K562 (cell line): Measurements from ENCODE around the gene PTPN1. TPM values are rescaled to one million over a fixed set of nuclear protein-coding genes. Genes with fewer than 3 reads are reported as not detected.
A peak's percentile ranks its signal among the peaks of the same experiment; 100 is the strongest.

ENCODE experiments used
- ATAC-seq: fragments of 200-7000 bp; cut with Tn5 transposase; 3 replicates; pipeline ENCODE4 v1.9.1; 2020; ENCODE audit warnings: moderate library complexity
- BruUV-seq: library from RNA; stranded (reverse); fragments of 400-500 nt; replicated peaks from 2 replicates; lab custom pipeline; 2021; lab: Mats Ljungman, UMichigan
- CTCF ChIA-PET: fragments of 300-600 bp; formaldehyde crosslinking; extraction: SDS; loops from one replicate; lab custom pipeline; 2021; ENCODE audit warnings: low intra/inter-chr PET ratio; lab: Yijun Ruan, JAX
- POLR2A ChIA-PET: fragments of 300-600, 350-650 bp; sonication (Branson Sonifier 250); formaldehyde crosslinking; extraction: SDS; loops from one replicate; lab custom pipeline; 2021; ENCODE audit warnings: antibody characterized with exemption, inconsistent platforms; lab: Yijun Ruan, JAX
- DNase-seq, 4 experiments: peaks; one replicate each; pipeline versions ENCODE4 v3.0.0 to v3.0.0-alpha.2; 2011 to 2018; ENCODE audit warnings: low spot score in 3 of 4, mixed read lengths in 3 of 4; ENCODE audit errors: extremely low read depth in 1 of 4
- FAIRE-seq: peaks from 2 replicates; lab custom pipeline; 2011; peaks lifted over from hg19 to GRCh38; lab: Jason Lieb, UNC
- H2AFZ ChIP-seq: 2 replicates; pipeline ENCODE4 v1.6.0; 2011; ENCODE audit warnings: low read depth, low read length, control low read depth, inconsistent platforms
- H3K27ac ChIP-seq: fragments of 200-600 bp; 3 replicates; pipeline ENCODE4 v1.8.0; 2011; ENCODE audit warnings: low read depth, mild to moderate bottlenecking, control low read depth, inconsistent platforms, low read length, moderate library complexity, mixed read lengths; ENCODE audit errors: extremely low read depth
- H3K27me3 ChIP-seq, 2 experiments: fragments of 300-600 bp in 1 of 2; 2 replicates in 1 of 2; 3 replicates in 1 of 2; pipeline versions ENCODE4 v1.6.0 to v1.8.0; 2011; ENCODE audit warnings: inconsistent platforms in 2 of 2, low read length in 2 of 2, mild to moderate bottlenecking in 1 of 2, mixed read lengths in 1 of 2, moderate library complexity in 1 of 2; ENCODE audit not compliant: control insufficient read depth in 2 of 2, insufficient read depth in 2 of 2
- H3K36me3 ChIP-seq: fragments of 300-600 bp; 3 replicates; pipeline ENCODE4 v1.8.0; 2011; ENCODE audit warnings: mild to moderate bottlenecking, low read length, inconsistent platforms; ENCODE audit not compliant: control insufficient read depth, insufficient read depth
- H3K4me1 ChIP-seq, 2 experiments: fragments of 200-600 bp in 1 of 2; replicated peaks in 1 of 2; 2 replicates in 1 of 2; 3 replicates in 1 of 2; pipeline versions ENCODE4 v1.5.1 to v1.8.0; 2011; ENCODE audit warnings: inconsistent platforms in 2 of 2, low read length in 2 of 2, mild to moderate bottlenecking in 1 of 2, mixed read lengths in 1 of 2, moderate library complexity in 1 of 2; ENCODE audit not compliant: control insufficient read depth in 2 of 2, insufficient read depth in 2 of 2
- H3K4me2 ChIP-seq: 2 replicates; pipeline ENCODE4 v1.6.1; 2011; ENCODE audit warnings: low read length, control low read depth, inconsistent platforms, mixed read lengths; ENCODE audit not compliant: insufficient read depth
- H3K4me3 ChIP-seq: fragments of 200-600 bp; sonication (generic), shearing (Covaris generic); 2 replicates; pipeline ENCODE4 v1.5.1; 2016; ENCODE audit warnings: control low read depth, inconsistent platforms
- H3K79me2 ChIP-seq: fragments of 200-600 bp; 3 replicates; pipeline ENCODE4 v1.8.0; 2011; ENCODE audit warnings: low read length, inconsistent platforms; ENCODE audit not compliant: control insufficient read depth, insufficient read depth
- H3K9ac ChIP-seq, 2 experiments: 2 replicates each; pipeline versions ENCODE4 v1.6.0 to v1.6.1; 2011; ENCODE audit warnings: low read depth in 2 of 2, low read length in 2 of 2, control low read depth in 1 of 2, inconsistent platforms in 1 of 2, mild to moderate bottlenecking in 1 of 2, mixed read lengths in 1 of 2; ENCODE audit not compliant: insufficient read depth in 1 of 2
- H3K9me1 ChIP-seq: one replicate; pipeline ENCODE4 v1.6.0; 2011; ENCODE audit warnings: inconsistent platforms, mild to moderate bottlenecking, low read length, moderate library complexity; ENCODE audit not compliant: control insufficient read depth, insufficient read depth
- H3K9me3 ChIP-seq: replicated peaks from 2 replicates; pipeline ENCODE4 v1.5.1; 2011; ENCODE audit warnings: low read depth, low read length, inconsistent platforms; ENCODE audit not compliant: control insufficient read depth, insufficient read depth
- H4K20me1 ChIP-seq: replicated peaks from 2 replicates; pipeline ENCODE4 v1.6.1; 2011; ENCODE audit warnings: low read length, inconsistent platforms, mixed read lengths; ENCODE audit not compliant: control insufficient read depth, insufficient read depth
- CREB1 ChIP-seq, 2 experiments: sonication (generic) in 1 of 2; formaldehyde crosslinking in 1 of 2; IDR thresholded peaks; 2 replicates each; pipeline versions ENCODE4 v1.6.1 to v1.8.0; 2012 to 2022; ENCODE audit warnings: inconsistent platforms in 1 of 2, mild to moderate bottlenecking in 1 of 2, missing genetic modification reagents in 1 of 2, moderate library complexity in 1 of 2
- DACH1 ChIP-seq: fragments of 450-650 bp; IDR thresholded peaks from 2 replicates; pipeline ENCODE4 v1.6.1; 2018; ENCODE audit not compliant: partially characterized antibody
- MEIS2 ChIP-seq: fragments of 450-650 bp; IDR thresholded peaks from 2 replicates; pipeline ENCODE4 v1.6.1; 2014; ENCODE audit warnings: mild to moderate bottlenecking; ENCODE audit not compliant: partially characterized antibody
- MLX ChIP-seq, 2 experiments: fragments of 450-650 bp in 1 of 2; sonication (generic) in 1 of 2; formaldehyde crosslinking; conservative IDR thresholded peaks; 2 replicates each; pipeline versions ENCODE4 v1.4.0 to v1.8.1; 2020 to 2022; ENCODE audit warnings: mild to moderate bottlenecking in 1 of 2, missing genetic modification reagents in 1 of 2
- SOX6 ChIP-seq: fragments of 450-650 bp; IDR thresholded peaks from 2 replicates; pipeline ENCODE4 v1.6.1; 2014; ENCODE audit warnings: mild to moderate bottlenecking
- TFE3 ChIP-seq: fragments of 450-650 bp; formaldehyde crosslinking; IDR thresholded peaks from 2 replicates; pipeline ENCODE4 v1.4.0; 2020; ENCODE audit warnings: mild to moderate bottlenecking, mixed read lengths
- THRB ChIP-seq: fragments of 450-650 bp; formaldehyde crosslinking; conservative IDR thresholded peaks from 2 replicates; pipeline ENCODE4 v1.4.0; 2022; ENCODE audit warnings: mild to moderate bottlenecking, missing genetic modification characterization
- YBX1 ChIP-seq: fragments of 450-650 bp; IDR thresholded peaks from 2 replicates; pipeline ENCODE4 v1.7.1; 2016; ENCODE audit warnings: mild to moderate bottlenecking
- ZBTB49 ChIP-seq: sonication (generic); formaldehyde crosslinking; IDR thresholded peaks from 2 replicates; pipeline ENCODE4 v1.8.0; 2022; ENCODE audit warnings: missing genetic modification reagents, mild to moderate bottlenecking, borderline replicate concordance
- ZNF175 ChIP-seq: fragments of 200-800 bp; sonication (Bioruptor generic); IDR thresholded peaks from 2 replicates; pipeline ENCODE4 v1.6.1; 2016; ENCODE audit warnings: low read depth, mild to moderate bottlenecking, missing genetic modification characterization, missing compliant biosample characterization
- ZNF280B ChIP-seq: fragments of 250-450 bp; sonication (Bioruptor Pico); IDR thresholded peaks from 2 replicates; pipeline ENCODE4 v1.5.1; 2021; ENCODE audit warnings: mild to moderate bottlenecking
- ZNF436 ChIP-seq: fragments of 250-450, 450-650 bp; sonication (Bioruptor Pico); formaldehyde crosslinking; IDR thresholded peaks from 2 replicates; pipeline ENCODE4 v1.7.0; 2020; ENCODE audit warnings: mild to moderate bottlenecking
- WGBS: fragments of 100-300 bp; shearing (Covaris generic); methylation state at CpG from one replicate; pipeline ENCODE4 v1.1.6; 2016; ENCODE audit warnings: low coverage, mixed read lengths; ENCODE audit not compliant: insufficient coverage; ENCODE audit errors: missing lambda C conversion rate; 5-methylcytosine and 5-hydroxymethylcytosine counted together
- in situ Hi-C: fragments of 300-500 bp; cut with MboI; formaldehyde crosslinking; loops from 4 replicates; pipeline ENCODE4 v1.15.0; 2018; ENCODE audit warnings: inconsistent platforms, mixed read lengths
- intact Hi-C: fragments of 100-400 bp; cut with micrococcal nuclease; formaldehyde crosslinking; loops from 2 replicates; pipeline ENCODE4 v1.14.2; 2022
- polyA plus RNA-seq, 8 experiments: library from polyadenylated mRNA; depleted of rRNA in 4 of 8; stranded (reverse) in 5 of 8; unstranded in 3 of 8; fragments of >200 nt; fragmentation: Nextera tagmentation in 2 of 8; fragmentation: Illumina TruSeq in 1 of 8; extraction: Ambion mirVana in 2 of 8; extraction: Trizol in 1 of 8; gene quantifications; 2 replicates each; pipeline versions ENCODE4 v1.2.1 to v1.2.3, GENCODE V29; 2011 to 2014; ENCODE audit warnings: inconsistent platforms in 1 of 8, missing spikeins in 1 of 8
- total RNA-seq, 7 experiments: library from RNA; depleted of rRNA in 6 of 7; stranded (reverse); fragments of >200 nt in 6 of 7; fragmentation: Illumina TruSeq in 2 of 7; extraction: Trizol in 2 of 7; gene quantifications; 2 replicates each; pipeline versions ENCODE4 v1.2.1 to v1.2.3, GENCODE V29; 2011 to 2021; ENCODE audit warnings: low replicate concordance in 1 of 7
- TF ChIP-seq, protein P1 (sequence below): fragments of 450-650 bp; formaldehyde crosslinking; IDR thresholded peaks from 2 replicates; pipeline ENCODE4 v1.4.0; 2020; ENCODE audit warnings: mild to moderate bottlenecking

The PTPN1 gene
- total and polyA plus RNA-seq, 9 of the 15 experiments (the other 6 are each of a cell fraction or from before 2014, with no cell fraction given), result 11.0 to 85.3 (median 54.0) TPM

GRCh38 chr20:50538276-50538675 lies 28.1 kb downstream of the PTPN1 start:
- FAIRE-seq (no peak), ATAC-seq (no peak; the same call in 2 of the 3 replicates), DNase-seq (no peak)
- H3K27me3 ChIP-seq, result no peaks in the 10 kb centered on the region
- TSS peak; percentile 8 for BruUV-seq
- no peak overlapping the region for H3K9ac ChIP-seq
- 0 out of 3 replicates have a peak overlapping the region, but pooled peaks have one; percentile 0 for H3K27ac ChIP-seq
- no peak overlapping the region for H3K4me3 ChIP-seq
- WGBS, result 65% methylated on average over 4 of the region's 4 CpGs
- H3K36me3 ChIP-seq, result peaks cover 30% of the 10 kb centered on the region; the same call in 1 of the 3 replicates
- peaks cover 6% of the 10 kb centered on the region for H3K9me1 ChIP-seq
- H3K4me1 ChIP-seq, result peaks cover 5 to 23% of the 10 kb centered on the region in 2 experiments; a peak in 4 of 5 replicates
- intact Hi-C loops (no loop called here), in situ Hi-C loops (no loop called here)
- peaks cover 19% of the 10 kb centered on the region for H4K20me1 ChIP-seq
- H3K4me2 ChIP-seq, result no peak overlapping the region
- ChIA-PET CTCF (interaction anchor here (0.6 kb wide), 1 partner anchor 32 kb away, joined by 3 read pairs; no protein-coding TSS in a partner anchor), POLR2A (interaction anchor here (0.6 to 1.3 kb wide), 4 partner anchors 15 to 54 kb away, joined by 3 read pairs; no protein-coding TSS in a partner anchor)
- no peaks in the 10 kb centered on the region for H3K9me3 ChIP-seq
- H3K79me2 ChIP-seq, result peaks cover 94% of the 10 kb centered on the region
- no peak overlapping the region for H2AFZ ChIP-seq
- TF ChIP-seq DACH1, result no peak
- no peak for TF ChIP-seq CREB1 (IDR thresholded peaks at IDR 0.05)
- no peak for TF ChIP-seq CREB1 (CRISPR knock-in tag; IDR thresholded peaks at IDR 0.05)
- no peak for TF ChIP-seq ZBTB49 (CRISPR knock-in tag)
- no peak for TF ChIP-seq ZNF436 (CRISPR knock-in tag)
- TF ChIP-seq MLX (CRISPR knock-in tag; conservative IDR thresholded peaks at IDR 0.05), result no peak
- TF ChIP-seq ZNF280B (CRISPR knock-in tag), result no peak
- no peak for TF ChIP-seq TFE3 (CRISPR knock-in tag)
- TF ChIP-seq THRB (CRISPR knock-in tag), result no peak
- TF ChIP-seq ZNF175 (CRISPR knock-in tag), result no peak
- TF ChIP-seq, protein P1, sequence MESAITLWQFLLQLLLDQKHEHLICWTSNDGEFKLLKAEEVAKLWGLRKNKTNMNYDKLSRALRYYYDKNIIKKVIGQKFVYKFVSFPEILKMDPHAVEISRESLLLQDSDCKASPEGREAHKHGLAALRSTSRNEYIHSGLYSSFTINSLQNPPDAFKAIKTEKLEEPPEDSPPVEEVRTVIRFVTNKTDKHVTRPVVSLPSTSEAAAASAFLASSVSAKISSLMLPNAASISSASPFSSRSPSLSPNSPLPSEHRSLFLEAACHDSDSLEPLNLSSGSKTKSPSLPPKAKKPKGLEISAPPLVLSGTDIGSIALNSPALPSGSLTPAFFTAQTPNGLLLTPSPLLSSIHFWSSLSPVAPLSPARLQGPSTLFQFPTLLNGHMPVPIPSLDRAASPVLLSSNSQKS, result no peak
- TF ChIP-seq MEIS2, result no peak
- no peak for TF ChIP-seq YBX1
- no peak for TF ChIP-seq SOX6
